K562 (cell line): Measurements from ENCODE around the gene CEP250. TPM values are rescaled to one million over a fixed set of nuclear protein-coding genes. Genes with fewer than 3 reads are reported as not detected.

ENCODE experiments used
- C11orf30 ChIP-seq: fragments of 450-650 bp; IDR thresholded peaks from 2 replicates; pipeline ENCODE4 v1.6.1; 2016; ENCODE audit warnings: low read depth, mild to moderate bottlenecking
- DPF2 ChIP-seq: fragments of 450-650 bp; IDR thresholded peaks from 2 replicates; pipeline ENCODE4 v1.6.1; 2016
- HSF4 ChIP-seq: fragments of 250-450 bp; sonication (Bioruptor Pico); IDR thresholded peaks from 2 replicates; pipeline ENCODE4 v2.1.2; 2022; ENCODE audit warnings: mild to moderate bottlenecking, moderate library complexity, borderline replicate concordance
- KLF16 ChIP-seq: IDR thresholded peaks from 2 replicates; pipeline ENCODE4 v1.6.1; 2016; ENCODE audit warnings: antibody characterized with exemption
- PHF21A ChIP-seq: fragments of 450-650 bp; IDR thresholded peaks from 2 replicates; pipeline ENCODE4 v1.6.1; 2017; ENCODE audit warnings: low read depth, borderline replicate concordance
- PML ChIP-seq: IDR thresholded peaks from 2 replicates; pipeline ENCODE4 v1.6.1; 2012; ENCODE audit warnings: low read length, inconsistent platforms
- RBM15 ChIP-seq: fragments of 200-400 bp; formaldehyde crosslinking; IDR thresholded peaks from 2 replicates; pipeline ENCODE4 v1.6.1; 2018; ENCODE audit warnings: mild to moderate bottlenecking, low read length, moderate library complexity; ENCODE audit not compliant: insufficient read depth
- WHSC1 ChIP-seq: IDR thresholded peaks from one replicate; pipeline ENCODE4 v1.6.1; 2012; ENCODE audit warnings: low read length, control low read depth, inconsistent platforms
- ZFP30 ChIP-seq: fragments of 250-450 bp; sonication (Bioruptor Pico); IDR thresholded peaks from 2 replicates; pipeline ENCODE4 v1.8.0; 2022; ENCODE audit warnings: moderate library complexity, mild to moderate bottlenecking, inconsistent platforms, borderline replicate concordance
- ZNF76 ChIP-seq: fragments of 250-450 bp; sonication (Bioruptor Pico); IDR thresholded peaks from 2 replicates; pipeline ENCODE4 v1.4.0; 2020; ENCODE audit warnings: mild to moderate bottlenecking, moderate library complexity, borderline replicate concordance
- polyA plus RNA-seq, 8 experiments: library from polyadenylated mRNA; depleted of rRNA in 4 of 8; stranded (reverse) in 5 of 8; unstranded in 3 of 8; fragments of >200 nt; fragmentation: Nextera tagmentation in 2 of 8; fragmentation: Illumina TruSeq in 1 of 8; extraction: Ambion mirVana in 2 of 8; extraction: Trizol in 1 of 8; gene quantifications; 2 replicates each; pipeline versions ENCODE4 v1.2.1 to v1.2.3, GENCODE V29; 2011 to 2014; ENCODE audit warnings: inconsistent platforms in 1 of 8, missing spikeins in 1 of 8
- total RNA-seq, 7 experiments: library from RNA; depleted of rRNA in 6 of 7; stranded (reverse); fragments of >200 nt in 6 of 7; fragmentation: Illumina TruSeq in 2 of 7; extraction: Trizol in 2 of 7; gene quantifications; 2 replicates each; pipeline versions ENCODE4 v1.2.1 to v1.2.3, GENCODE V29; 2011 to 2021; ENCODE audit warnings: low replicate concordance in 1 of 7
- TF ChIP-seq, protein P1 (sequence below), 3 experiments: fragments of 200-800 bp in 1 of 3; fragments of 250-450 bp in 1 of 3; fragments of 450-650 bp in 1 of 3; sonication (Bioruptor Pico) in 1 of 3; sonication (Bioruptor generic) in 1 of 3; formaldehyde crosslinking in 1 of 3; IDR thresholded peaks; 2 replicates each; pipeline versions ENCODE4 v1.6.1 to v1.8.0; 2016 to 2022; ENCODE audit warnings: mild to moderate bottlenecking in 2 of 3, missing genetic modification characterization in 2 of 3, missing compliant biosample characterization in 1 of 3, moderate library complexity in 1 of 3
- TF ChIP-seq, protein P2 (sequence below): sonication (generic); formaldehyde crosslinking; IDR thresholded peaks from 2 replicates; pipeline ENCODE4 v1.8.1; 2023; ENCODE audit warnings: mild to moderate bottlenecking, missing genetic modification reagents
- TF ChIP-seq, protein P3 (sequence below), 2 experiments: IDR thresholded peaks; 2 replicates each; pipeline ENCODE4 v1.6.1; 2012; ENCODE audit warnings: improper control_type of control experiment in 2 of 2, low read depth in 2 of 2, low read length in 2 of 2, borderline replicate concordance in 1 of 2
- TF ChIP-seq, protein P4 (sequence below): fragments of 250-450 bp; sonication (Bioruptor Pico); IDR thresholded peaks from 2 replicates; pipeline ENCODE4 v1.5.0; 2021
- TF ChIP-seq, protein P5 (sequence below): fragments of 450-650 bp; IDR thresholded peaks from 2 replicates; pipeline ENCODE4 v1.6.1; 2017; ENCODE audit warnings: antibody characterized with exemption

CEP250 gene
- total and polyA plus RNA-seq, 9 of the 15 experiments (the other 6 are each of a cell fraction or from before 2014, with no cell fraction given), result 2.5 to 41.9 (median 20.5) TPM

DNA sequence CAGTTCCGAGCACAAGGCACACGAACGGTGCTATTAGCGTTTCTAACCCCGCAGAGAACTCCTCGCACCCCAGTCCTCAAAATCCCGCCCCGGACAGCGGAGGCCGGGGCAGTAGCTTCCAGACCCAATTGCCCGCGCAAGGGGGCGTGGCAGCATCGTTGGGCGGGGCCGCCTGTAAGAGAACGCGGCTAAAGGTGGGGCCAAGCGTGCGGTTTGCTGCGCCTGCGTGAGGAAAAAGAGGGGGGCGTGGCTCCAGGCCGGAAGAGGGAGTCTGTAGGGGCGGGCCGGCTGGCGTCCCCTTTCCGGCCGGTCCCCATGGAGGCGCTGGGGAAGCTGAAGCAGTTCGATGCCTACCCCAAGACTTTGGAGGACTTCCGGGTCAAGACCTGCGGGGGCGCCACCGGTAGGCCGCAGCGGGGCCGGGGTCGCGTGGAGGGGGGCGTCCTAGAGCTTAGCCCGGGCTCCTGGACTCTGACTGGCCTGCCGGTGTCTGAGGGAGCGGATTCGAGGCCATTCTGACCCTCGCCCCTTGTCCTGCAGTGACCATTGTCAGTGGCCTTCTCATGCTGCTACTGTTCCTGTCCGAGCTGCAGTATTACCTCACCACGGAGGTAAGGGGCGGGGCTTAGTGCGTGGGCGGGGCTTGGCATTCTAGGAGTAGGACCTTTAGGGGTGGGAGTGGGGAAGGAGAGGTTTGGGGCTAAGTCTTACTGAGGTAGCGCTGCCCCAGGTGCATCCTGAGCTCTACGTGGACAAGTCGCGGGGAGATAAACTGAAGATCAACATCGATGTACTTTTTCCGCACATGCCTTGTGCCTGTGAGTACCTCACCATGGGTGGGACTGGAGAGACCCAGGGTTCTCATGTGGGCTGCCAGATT lies 86.6 kb downstream of the CEP250 start, which contains the start of gene ERGIC3 (continued):
- TF ChIP-seq, protein P1, sequence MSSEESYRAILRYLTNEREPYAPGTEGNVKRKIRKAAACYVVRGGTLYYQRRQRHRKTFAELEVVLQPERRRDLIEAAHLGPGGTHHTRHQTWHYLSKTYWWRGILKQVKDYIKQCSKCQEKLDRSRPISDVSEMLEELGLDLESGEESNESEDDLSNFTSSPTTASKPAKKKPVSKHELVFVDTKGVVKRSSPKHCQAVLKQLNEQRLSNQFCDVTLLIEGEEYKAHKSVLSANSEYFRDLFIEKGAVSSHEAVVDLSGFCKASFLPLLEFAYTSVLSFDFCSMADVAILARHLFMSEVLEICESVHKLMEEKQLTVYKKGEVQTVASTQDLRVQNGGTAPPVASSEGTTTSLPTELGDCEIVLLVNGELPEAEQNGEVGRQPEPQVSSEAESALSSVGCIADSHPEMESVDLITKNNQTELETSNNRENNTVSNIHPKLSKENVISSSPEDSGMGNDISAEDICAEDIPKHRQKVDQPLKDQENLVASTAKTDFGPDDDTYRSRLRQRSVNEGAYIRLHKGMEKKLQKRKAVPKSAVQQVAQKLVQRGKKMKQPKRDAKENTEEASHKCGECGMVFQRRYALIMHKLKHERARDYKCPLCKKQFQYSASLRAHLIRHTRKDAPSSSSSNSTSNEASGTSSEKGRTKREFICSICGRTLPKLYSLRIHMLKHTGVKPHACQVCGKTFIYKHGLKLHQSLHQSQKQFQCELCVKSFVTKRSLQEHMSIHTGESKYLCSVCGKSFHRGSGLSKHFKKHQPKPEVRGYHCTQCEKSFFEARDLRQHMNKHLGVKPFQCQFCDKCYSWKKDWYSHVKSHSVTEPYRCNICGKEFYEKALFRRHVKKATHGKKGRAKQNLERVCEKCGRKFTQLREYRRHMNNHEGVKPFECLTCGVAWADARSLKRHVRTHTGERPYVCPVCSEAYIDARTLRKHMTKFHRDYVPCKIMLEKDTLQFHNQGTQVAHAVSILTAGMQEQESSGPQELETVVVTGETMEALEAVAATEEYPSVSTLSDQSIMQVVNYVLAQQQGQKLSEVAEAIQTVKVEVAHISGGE (CRISPR knock-in tag; IDR thresholded peaks at IDR 0.05), result peak; percentile 27 to 96 (median 88); a peak in 5 of 6 replicates
- TF ChIP-seq, protein P2, sequence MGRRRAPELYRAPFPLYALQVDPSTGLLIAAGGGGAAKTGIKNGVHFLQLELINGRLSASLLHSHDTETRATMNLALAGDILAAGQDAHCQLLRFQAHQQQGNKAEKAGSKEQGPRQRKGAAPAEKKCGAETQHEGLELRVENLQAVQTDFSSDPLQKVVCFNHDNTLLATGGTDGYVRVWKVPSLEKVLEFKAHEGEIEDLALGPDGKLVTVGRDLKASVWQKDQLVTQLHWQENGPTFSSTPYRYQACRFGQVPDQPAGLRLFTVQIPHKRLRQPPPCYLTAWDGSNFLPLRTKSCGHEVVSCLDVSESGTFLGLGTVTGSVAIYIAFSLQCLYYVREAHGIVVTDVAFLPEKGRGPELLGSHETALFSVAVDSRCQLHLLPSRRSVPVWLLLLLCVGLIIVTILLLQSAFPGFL (CRISPR knock-in tag), result no peak
- no peak for TF ChIP-seq WHSC1
- TF ChIP-seq ZNF76 (CRISPR knock-in tag), result no peak
- TF ChIP-seq, protein P3, sequence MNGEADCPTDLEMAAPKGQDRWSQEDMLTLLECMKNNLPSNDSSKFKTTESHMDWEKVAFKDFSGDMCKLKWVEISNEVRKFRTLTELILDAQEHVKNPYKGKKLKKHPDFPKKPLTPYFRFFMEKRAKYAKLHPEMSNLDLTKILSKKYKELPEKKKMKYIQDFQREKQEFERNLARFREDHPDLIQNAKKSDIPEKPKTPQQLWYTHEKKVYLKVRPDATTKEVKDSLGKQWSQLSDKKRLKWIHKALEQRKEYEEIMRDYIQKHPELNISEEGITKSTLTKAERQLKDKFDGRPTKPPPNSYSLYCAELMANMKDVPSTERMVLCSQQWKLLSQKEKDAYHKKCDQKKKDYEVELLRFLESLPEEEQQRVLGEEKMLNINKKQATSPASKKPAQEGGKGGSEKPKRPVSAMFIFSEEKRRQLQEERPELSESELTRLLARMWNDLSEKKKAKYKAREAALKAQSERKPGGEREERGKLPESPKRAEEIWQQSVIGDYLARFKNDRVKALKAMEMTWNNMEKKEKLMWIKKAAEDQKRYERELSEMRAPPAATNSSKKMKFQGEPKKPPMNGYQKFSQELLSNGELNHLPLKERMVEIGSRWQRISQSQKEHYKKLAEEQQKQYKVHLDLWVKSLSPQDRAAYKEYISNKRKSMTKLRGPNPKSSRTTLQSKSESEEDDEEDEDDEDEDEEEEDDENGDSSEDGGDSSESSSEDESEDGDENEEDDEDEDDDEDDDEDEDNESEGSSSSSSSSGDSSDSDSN (IDR thresholded peaks at IDR 0.05; ENCODE audit: borderline replicate concordance in 1 of 2, low read depth in 2 of 2, low read length in 2 of 2), result 0 out of 4 replicates have a peak, but pooled peaks of 1 of the 2 experiments have one; percentile 62
- TF ChIP-seq ZFP30 (CRISPR knock-in tag), result no peak
- TF ChIP-seq, protein P4, sequence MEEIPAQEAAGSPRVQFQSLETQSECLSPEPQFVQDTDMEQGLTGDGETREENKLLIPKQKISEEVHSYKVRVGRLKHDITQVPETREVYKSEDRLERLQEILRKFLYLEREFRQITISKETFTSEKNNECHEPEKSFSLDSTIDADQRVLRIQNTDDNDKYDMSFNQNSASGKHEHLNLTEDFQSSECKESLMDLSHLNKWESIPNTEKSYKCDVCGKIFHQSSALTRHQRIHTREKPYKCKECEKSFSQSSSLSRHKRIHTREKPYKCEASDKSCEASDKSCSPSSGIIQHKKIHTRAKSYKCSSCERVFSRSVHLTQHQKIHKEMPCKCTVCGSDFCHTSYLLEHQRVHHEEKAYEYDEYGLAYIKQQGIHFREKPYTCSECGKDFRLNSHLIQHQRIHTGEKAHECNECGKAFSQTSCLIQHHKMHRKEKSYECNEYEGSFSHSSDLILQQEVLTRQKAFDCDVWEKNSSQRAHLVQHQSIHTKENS (CRISPR knock-in tag), result no peak
- no peak for TF ChIP-seq KLF16
- TF ChIP-seq HSF4 (CRISPR knock-in tag), result no peak
- peak; percentile 70; the same call in 1 of the 2 replicates for TF ChIP-seq PML
- TF ChIP-seq DPF2, result 0 out of 2 replicates have a peak, but pooled peaks have one; percentile 36
- TF ChIP-seq RBM15, result no peak
- TF ChIP-seq, protein P5, sequence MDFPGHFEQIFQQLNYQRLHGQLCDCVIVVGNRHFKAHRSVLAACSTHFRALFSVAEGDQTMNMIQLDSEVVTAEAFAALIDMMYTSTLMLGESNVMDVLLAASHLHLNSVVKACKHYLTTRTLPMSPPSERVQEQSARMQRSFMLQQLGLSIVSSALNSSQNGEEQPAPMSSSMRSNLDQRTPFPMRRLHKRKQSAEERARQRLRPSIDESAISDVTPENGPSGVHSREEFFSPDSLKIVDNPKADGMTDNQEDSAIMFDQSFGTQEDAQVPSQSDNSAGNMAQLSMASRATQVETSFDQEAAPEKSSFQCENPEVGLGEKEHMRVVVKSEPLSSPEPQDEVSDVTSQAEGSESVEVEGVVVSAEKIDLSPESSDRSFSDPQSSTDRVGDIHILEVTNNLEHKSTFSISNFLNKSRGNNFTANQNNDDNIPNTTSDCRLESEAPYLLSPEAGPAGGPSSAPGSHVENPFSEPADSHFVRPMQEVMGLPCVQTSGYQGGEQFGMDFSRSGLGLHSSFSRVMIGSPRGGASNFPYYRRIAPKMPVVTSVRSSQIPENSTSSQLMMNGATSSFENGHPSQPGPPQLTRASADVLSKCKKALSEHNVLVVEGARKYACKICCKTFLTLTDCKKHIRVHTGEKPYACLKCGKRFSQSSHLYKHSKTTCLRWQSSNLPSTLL, result no peak
- peak; percentile 59 for TF ChIP-seq C11orf30
- TF ChIP-seq PHF21A, result no peak
